Chondrocyte (in vitro differentiated cells): ENCODE data around the gene RAB43. TPM values are rescaled to one million over a fixed set of nuclear protein-coding genes. Genes with fewer than 3 reads are reported as not detected.
"Not testable (repeated sequence)": the region's sequence is repeated elsewhere in the genome, so short reads cannot be mapped to it uniquely, and the experiment has no call there.

ENCODE experiments used
- DNase-seq: peaks from one replicate; pipeline ENCODE4 v3.0.0; 2021; ENCODE audit warnings: mixed read lengths, low spot score
- H3K27ac Mint-ChIP-seq: one replicate; pipeline ENCODE4 v1.8.0; 2021; ENCODE audit warnings: mild to moderate bottlenecking, moderate library complexity, mixed read lengths; ENCODE audit not compliant: unreplicated experiment
- H3K27me3 Mint-ChIP-seq: 2 replicates; pipeline ENCODE4 v1.8.0; 2021; ENCODE audit warnings: low read depth, mixed read lengths
- H3K36me3 Mint-ChIP-seq: 2 replicates; pipeline ENCODE4 v1.8.0; 2021; ENCODE audit warnings: low read depth, mixed read lengths
- H3K4me1 Mint-ChIP-seq: 2 replicates; pipeline ENCODE4 v1.8.0; 2021; ENCODE audit warnings: low read depth, mild to moderate bottlenecking, mixed read lengths
- H3K4me3 Mint-ChIP-seq: one replicate; pipeline ENCODE4 v1.8.0; 2021; ENCODE audit warnings: mild to moderate bottlenecking, moderate library complexity, mixed read lengths; ENCODE audit not compliant: unreplicated experiment
- H3K9me3 Mint-ChIP-seq: 2 replicates; pipeline ENCODE4 v1.8.0; 2021; ENCODE audit warnings: low read depth, mixed read lengths
- total RNA-seq: library from RNA; stranded (reverse); gene quantifications from 3 replicates; pipeline ENCODE4 v1.2.1, GENCODE V29; 2021
- TF ChIP-seq, protein P1 (sequence below): fragments of 200-600 bp; sonication (generic); IDR thresholded peaks from 2 replicates; pipeline ENCODE4 v1.5.0; 2021; ENCODE audit warnings: antibody characterized with exemption, mild to moderate bottlenecking, moderate library complexity

Gene RAB43
- total RNA-seq, 1 donor from 2014 or later, result 26.3 TPM

DNA sequence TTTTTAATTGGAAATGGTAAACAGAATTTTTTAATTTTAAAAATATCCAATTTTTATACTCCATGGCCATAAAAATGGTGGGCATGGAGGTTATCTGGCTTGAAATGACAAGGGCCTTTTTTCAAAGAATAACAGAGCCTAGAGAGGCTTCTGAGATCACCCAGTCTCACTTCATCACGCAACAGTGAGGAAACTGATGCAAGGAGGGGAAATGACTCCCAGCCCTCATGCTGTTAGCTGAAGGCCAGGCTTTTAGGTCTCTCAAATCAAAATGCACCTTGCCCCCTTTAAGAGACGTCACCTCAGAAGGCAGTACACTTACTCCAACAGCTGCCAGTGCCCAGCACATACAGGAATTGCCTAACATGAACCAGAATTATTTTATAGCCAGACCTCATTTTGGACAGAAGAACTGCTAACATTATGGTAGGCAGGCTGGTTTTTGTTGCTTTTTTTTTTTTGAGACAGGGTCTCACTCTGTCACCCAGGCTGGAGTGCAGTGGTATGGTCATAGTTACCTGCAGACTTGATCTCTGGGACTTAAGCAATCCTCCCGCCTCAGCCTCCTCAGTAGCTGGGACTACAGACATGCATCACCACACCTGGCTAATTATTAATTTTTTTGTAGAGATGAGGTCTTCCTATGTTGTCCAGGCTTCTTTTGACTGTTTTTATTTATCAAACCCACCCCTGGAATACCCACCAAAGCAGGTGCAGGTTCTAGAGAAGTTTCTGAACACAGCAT, 9.1 kb downstream of the RAB43 start:
- Mint-ChIP-seq H3K27ac (peak overlapping the region; percentile 92), H3K4me1 (peaks cover 20% of the 10 kb centered on the region), H3K4me3 (no peak overlapping the region), H3K27me3 (no peaks in the 10 kb centered on the region), H3K36me3 (peaks cover 6% of the 10 kb centered on the region), H3K9me3 (no peaks in the 10 kb centered on the region)
- TF ChIP-seq, protein P1, sequence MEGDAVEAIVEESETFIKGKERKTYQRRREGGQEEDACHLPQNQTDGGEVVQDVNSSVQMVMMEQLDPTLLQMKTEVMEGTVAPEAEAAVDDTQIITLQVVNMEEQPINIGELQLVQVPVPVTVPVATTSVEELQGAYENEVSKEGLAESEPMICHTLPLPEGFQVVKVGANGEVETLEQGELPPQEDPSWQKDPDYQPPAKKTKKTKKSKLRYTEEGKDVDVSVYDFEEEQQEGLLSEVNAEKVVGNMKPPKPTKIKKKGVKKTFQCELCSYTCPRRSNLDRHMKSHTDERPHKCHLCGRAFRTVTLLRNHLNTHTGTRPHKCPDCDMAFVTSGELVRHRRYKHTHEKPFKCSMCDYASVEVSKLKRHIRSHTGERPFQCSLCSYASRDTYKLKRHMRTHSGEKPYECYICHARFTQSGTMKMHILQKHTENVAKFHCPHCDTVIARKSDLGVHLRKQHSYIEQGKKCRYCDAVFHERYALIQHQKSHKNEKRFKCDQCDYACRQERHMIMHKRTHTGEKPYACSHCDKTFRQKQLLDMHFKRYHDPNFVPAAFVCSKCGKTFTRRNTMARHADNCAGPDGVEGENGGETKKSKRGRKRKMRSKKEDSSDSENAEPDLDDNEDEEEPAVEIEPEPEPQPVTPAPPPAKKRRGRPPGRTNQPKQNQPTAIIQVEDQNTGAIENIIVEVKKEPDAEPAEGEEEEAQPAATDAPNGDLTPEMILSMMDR, result no peak
- no peak for DNase-seq

DNA sequence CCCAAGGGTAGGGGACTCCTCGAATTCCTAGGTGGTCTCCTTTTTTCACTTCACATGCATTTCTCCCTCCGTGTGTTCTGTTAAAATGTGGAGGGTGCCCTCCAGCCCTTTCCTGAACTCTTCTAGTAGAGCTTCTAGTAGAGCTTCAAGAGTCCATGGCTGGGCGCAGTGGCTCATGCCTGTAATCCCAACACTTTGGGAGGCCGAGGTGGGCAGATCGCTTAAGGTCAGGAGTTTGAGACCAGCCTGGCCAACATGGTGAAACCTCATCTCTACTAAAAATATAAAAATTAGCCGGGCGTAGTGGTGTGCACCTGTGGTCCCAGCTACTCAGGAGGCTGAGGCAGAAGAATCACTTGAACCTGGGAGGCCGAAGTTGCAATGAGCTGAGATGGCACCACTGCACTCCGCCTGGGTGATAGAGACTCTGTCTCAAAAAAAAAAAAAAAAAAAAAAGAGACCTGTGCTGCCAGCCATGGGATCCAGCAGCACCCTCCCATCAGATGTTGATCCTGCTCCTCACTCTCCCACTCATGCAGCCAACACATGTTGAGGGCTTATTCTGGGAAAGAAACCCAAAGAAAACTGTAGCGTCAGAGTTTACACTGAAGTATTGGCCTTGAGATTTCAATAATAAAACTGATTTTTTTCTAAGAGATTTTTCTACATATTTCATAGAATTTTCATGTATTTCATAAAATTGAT, 10.4 kb downstream of the RAB43 start:
- not testable (repeated sequence) for H3K4me3 Mint-ChIP-seq, DNase-seq, H3K36me3 Mint-ChIP-seq, H3K27me3 Mint-ChIP-seq, H3K9me3 Mint-ChIP-seq
- Mint-ChIP-seq H3K27ac (peak overlapping the region; percentile 92), H3K4me1 (peaks cover 11% of the 10 kb centered on the region)

DNA sequence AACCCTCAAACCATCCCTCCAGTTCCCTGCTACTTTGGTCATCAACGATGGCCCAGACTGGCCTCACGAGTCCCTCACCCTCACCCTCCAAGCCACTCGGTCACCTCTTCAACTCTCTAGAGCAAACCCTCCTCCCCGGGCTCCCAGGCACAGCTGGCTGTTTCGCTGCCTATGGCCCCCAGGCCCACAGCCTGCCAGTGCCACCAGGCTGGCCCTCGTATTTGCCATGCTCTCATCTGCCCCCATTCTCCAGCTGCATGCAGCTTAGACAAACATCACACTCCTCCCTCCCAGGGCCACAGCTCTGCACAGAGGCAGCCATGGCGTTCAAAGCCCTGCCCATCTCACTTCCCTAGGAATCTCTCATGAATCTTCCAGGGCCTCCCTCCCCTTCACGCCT, 13.8 kb downstream of the RAB43 start:
- Mint-ChIP-seq H3K4me3 (no peak overlapping the region), H3K27me3 (no peaks in the 10 kb centered on the region), H3K9me3 (no peaks in the 10 kb centered on the region), H3K4me1 (peaks cover 6% of the 10 kb centered on the region), H3K36me3 (peaks cover 6% of the 10 kb centered on the region), H3K27ac (no peak overlapping the region)
- TF ChIP-seq, protein P1, result no peak
- no peak for DNase-seq

DNA sequence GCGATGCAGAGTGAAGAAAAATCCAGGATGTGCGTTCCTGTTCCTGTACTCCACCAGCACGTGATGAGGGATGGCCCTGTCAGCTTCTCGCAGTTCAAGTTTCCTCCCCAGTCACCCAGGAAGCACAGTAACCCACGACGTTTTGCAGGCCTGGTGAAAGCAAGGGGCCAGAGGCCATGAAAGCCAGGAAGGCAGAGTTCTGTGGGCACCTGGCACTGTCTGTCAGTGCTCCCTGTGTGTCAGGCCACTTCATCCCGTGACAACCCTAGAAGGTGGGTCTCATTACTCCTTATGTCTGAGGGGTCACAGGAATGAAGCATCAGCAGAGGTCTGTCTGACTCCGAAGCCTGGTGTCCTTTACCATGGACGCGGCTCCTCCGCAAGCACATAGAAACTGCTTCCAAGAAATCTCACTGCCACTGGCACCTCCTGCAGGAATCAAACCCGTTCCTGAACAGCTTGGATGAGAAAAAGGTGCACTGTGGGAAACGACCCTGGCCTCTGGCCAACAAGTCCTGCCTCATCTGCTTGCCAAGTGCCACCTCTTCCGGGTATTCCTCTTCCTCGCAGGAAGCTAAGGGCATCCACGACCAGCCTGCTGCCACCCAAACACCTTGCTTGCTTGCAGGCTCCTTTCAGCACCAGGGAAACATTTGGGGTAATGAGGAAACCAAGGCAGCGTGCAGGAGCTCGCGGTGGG, 14.6 kb downstream of the RAB43 start:
- Mint-ChIP-seq H3K27ac (no peak overlapping the region), H3K4me3 (no peak overlapping the region), H3K36me3 (peaks cover 6% of the 10 kb centered on the region), H3K9me3 (no peaks in the 10 kb centered on the region), H3K4me1 (no peaks in the 10 kb centered on the region), H3K27me3 (no peaks in the 10 kb centered on the region)
- DNase-seq, result no peak
- TF ChIP-seq, protein P1, result no peak

DNA sequence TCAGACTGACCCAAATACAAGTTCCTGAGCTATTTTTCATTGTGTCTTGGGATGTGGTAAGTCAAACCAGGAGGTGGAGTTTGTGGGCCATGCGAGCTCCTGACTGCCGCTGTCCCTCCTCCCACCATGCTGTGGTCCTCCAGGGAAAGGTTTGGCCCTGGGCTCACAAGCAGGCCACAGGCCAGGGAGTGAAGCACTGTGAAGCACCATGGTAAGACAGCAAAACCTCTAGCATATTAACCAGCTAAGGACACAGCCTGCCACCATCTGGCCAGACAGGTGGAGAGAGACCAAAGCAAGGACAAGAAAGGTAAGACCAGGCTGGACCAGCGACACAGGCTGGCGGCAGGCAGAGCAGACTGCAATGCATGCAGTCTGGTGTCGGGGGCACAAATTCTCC, 15.3 kb downstream of the RAB43 start:
- TF ChIP-seq, protein P1, result no peak
- H3K27ac Mint-ChIP-seq, result no peak overlapping the region
- no peaks in the 10 kb centered on the region for H3K9me3 Mint-ChIP-seq
- no peak for DNase-seq
- peaks cover 6% of the 10 kb centered on the region for H3K36me3 Mint-ChIP-seq
- no peaks in the 10 kb centered on the region for H3K4me1 Mint-ChIP-seq
- no peak overlapping the region for H3K4me3 Mint-ChIP-seq
- H3K27me3 Mint-ChIP-seq, result no peaks in the 10 kb centered on the region
